GM12878 (cell line): ENCODE data around the gene ANXA10. TPM values are rescaled to one million over a fixed set of nuclear protein-coding genes. Genes with fewer than 3 reads are reported as not detected.

Source experiments
- ATAC-seq: fragments of 200-7000 bp; cut with Tn5 transposase; 3 replicates; pipeline ENCODE4 v1.9.1; 2020; ENCODE audit warnings: mild to moderate bottlenecking, moderate library complexity
- BruUV-seq: library from RNA; stranded (reverse); fragments of 400-500 nt; replicated peaks from 2 replicates; lab custom pipeline; 2021; lab: Mats Ljungman, UMichigan
- CTCF ChIA-PET: fragments of 300-600 bp; sonication (Branson Sonifier 250); formaldehyde crosslinking; extraction: SDS; loops from one replicate; lab custom pipeline; 2021; ENCODE audit warnings: inconsistent platforms; lab: Yijun Ruan, JAX
- POLR2A ChIA-PET: fragments of 350-600 bp; formaldehyde crosslinking; extraction: SDS; loops from one replicate; lab custom pipeline; 2021; ENCODE audit warnings: inconsistent platforms; lab: Charles Lee
- RAD21 ChIA-PET: fragments of 300-600 bp; sonication (Branson Sonifier 250); formaldehyde crosslinking; loops from one replicate; lab custom pipeline; 2023; ENCODE audit warnings: antibody characterized with exemption; ENCODE audit not compliant: unreplicated experiment; lab: Charles Lee
- SMC1A ChIA-PET: fragments of 300-600 bp; sonication (Branson Sonifier 250); formaldehyde crosslinking; loops from one replicate; lab custom pipeline; 2023; ENCODE audit not compliant: unreplicated experiment, uncharacterized antibody; lab: Charles Lee
- DNase-seq: peaks from one replicate; pipeline ENCODE4 v3.0.0-alpha.2; 2011; ENCODE audit warnings: low read depth, low spot score
- FAIRE-seq: peaks from 3 replicates; lab custom pipeline; 2011; peaks lifted over from hg19 to GRCh38; lab: Jason Lieb, UNC
- H2AFZ ChIP-seq: 2 replicates; pipeline ENCODE4 v1.6.0; 2011; ENCODE audit warnings: low read depth, low read length, control low read depth; ENCODE audit not compliant: control insufficient read depth
- H3K27ac ChIP-seq: 2 replicates; pipeline ENCODE4 v1.5.1; 2011; ENCODE audit warnings: control low read depth; ENCODE audit not compliant: control insufficient read depth, insufficient read depth
- H3K27me3 ChIP-seq, 2 experiments: replicated peaks in 1 of 2; 2 replicates each; pipeline versions ENCODE4 v1.6.0 to v1.6.1; 2011; ENCODE audit warnings: low read length in 1 of 2; ENCODE audit not compliant: control insufficient read depth in 2 of 2, insufficient read depth in 2 of 2
- H3K36me3 ChIP-seq, 2 experiments: 2 replicates each; pipeline ENCODE4 v1.5.1; 2011; ENCODE audit warnings: low read length in 1 of 2; ENCODE audit not compliant: control insufficient read depth in 2 of 2, insufficient read depth in 2 of 2
- H3K4me1 ChIP-seq: 2 replicates; pipeline ENCODE4 v1.6.1; 2011; ENCODE audit warnings: mild to moderate bottlenecking, low read length, moderate library complexity, mixed read lengths; ENCODE audit not compliant: control insufficient read depth, insufficient read depth
- H3K4me2 ChIP-seq: 2 replicates; pipeline ENCODE4 v1.6.0; 2011; ENCODE audit warnings: control low read depth; ENCODE audit not compliant: control insufficient read depth, insufficient read depth
- H3K4me3 ChIP-seq: fragments of 200-600 bp; sonication (generic); 2 replicates; pipeline ENCODE4 v1.5.1; 2016
- H3K79me2 ChIP-seq: 2 replicates; pipeline ENCODE4 v1.6.0; 2011; ENCODE audit warnings: low read length; ENCODE audit not compliant: control insufficient read depth, insufficient read depth
- H3K9ac ChIP-seq: 2 replicates; pipeline ENCODE4 v1.8.0; 2011; ENCODE audit warnings: low read length, control low read depth, mixed read lengths; ENCODE audit not compliant: control insufficient read depth, insufficient read depth
- H3K9me3 ChIP-seq: replicated peaks from 3 replicates; pipeline ENCODE4 v1.5.1; 2011; ENCODE audit warnings: mild to moderate bottlenecking, low read length; ENCODE audit not compliant: control insufficient read depth, insufficient read depth
- H4K20me1 ChIP-seq: 2 replicates; pipeline ENCODE4 v1.6.0; 2011; ENCODE audit not compliant: control insufficient read depth, insufficient read depth
- CEBPB ChIP-seq, 2 experiments: fragments of 150-350 bp in 1 of 2; IDR thresholded peaks; 2 replicates each; pipeline ENCODE4 v1.6.1; 2012 to 2014; ENCODE audit warnings: low read depth in 2 of 2, low read length in 2 of 2, borderline replicate concordance in 1 of 2, inconsistent platforms in 1 of 2
- EZH2 ChIP-seq: IDR thresholded peaks from 2 replicates; pipeline ENCODE4 v1.6.1; 2012; ENCODE audit warnings: low read depth, mild to moderate bottlenecking, control low read depth, inconsistent platforms, low read length, borderline replicate concordance; ENCODE audit not compliant: control insufficient read depth
- GABPA ChIP-seq: IDR thresholded peaks from 2 replicates; pipeline ENCODE4 v1.6.1; 2014; ENCODE audit warnings: antibody characterized with exemption, low read depth, mild to moderate bottlenecking, inconsistent platforms
- POU2F2 ChIP-seq: IDR thresholded peaks from 3 replicates; pipeline ENCODE4 v1.6.1; 2011; ENCODE audit warnings: low read depth, mild to moderate bottlenecking, low read length, borderline replicate concordance
- PRDM15 ChIP-seq: fragments of 450-650 bp; formaldehyde crosslinking; IDR thresholded peaks from 2 replicates; pipeline ENCODE4 v1.4.0; 2020; ENCODE audit warnings: mild to moderate bottlenecking, moderate library complexity
- RAD51 ChIP-seq: fragments of 450-650 bp; IDR thresholded peaks from 2 replicates; pipeline ENCODE4 v1.6.1; 2016; ENCODE audit warnings: moderate library complexity, mild to moderate bottlenecking, inconsistent platforms
- ZSCAN29 ChIP-seq: fragments of 450-650 bp; IDR thresholded peaks from 2 replicates; pipeline ENCODE4 v1.6.1; 2017; ENCODE audit warnings: mild to moderate bottlenecking, moderate library complexity
- WGBS: methylation state at CpG from one replicate; pipeline ENCODE4 v1.1.6; 2016; ENCODE audit warnings: low lambda C conversion rate; ENCODE audit not compliant: insufficient replicate concordance, insufficient coverage; ENCODE audit errors: missing lambda C conversion rate; 5-methylcytosine and 5-hydroxymethylcytosine counted together
- in situ Hi-C: fragments of 300-500 bp; cut with MboI; formaldehyde crosslinking; loops from 9 replicates; pipeline ENCODE4 v1.14.3; 2018; ENCODE audit warnings: mixed read lengths
- intact Hi-C: fragments of 100-400 bp; cut with micrococcal nuclease; formaldehyde crosslinking; loops from one replicate; pipeline ENCODE4 v1.14.2; 2022; ENCODE audit not compliant: unreplicated experiment
- polyA plus RNA-seq, 11 experiments: library from polyadenylated mRNA; depleted of rRNA in 4 of 11; unstranded in 6 of 11; stranded (reverse) in 5 of 11; fragments of >200 nt; fragmentation: Nextera tagmentation in 4 of 11; fragmentation: Illumina TruSeq in 1 of 11; extraction: Ambion mirVana in 4 of 11; extraction: Trizol in 1 of 11; gene quantifications; 1 replicate in 1 of 11; 2 replicates in 10 of 11; pipeline versions ENCODE4 v1.2.1 to v1.2.3, GENCODE V29; 2011 to 2016; ENCODE audit warnings: inconsistent platforms in 2 of 11, missing spikeins in 2 of 11, low read depth in 1 of 11
- total RNA-seq, 4 experiments: library from RNA; depleted of rRNA in 3 of 4; stranded (reverse); fragments of >200 nt in 3 of 4; fragmentation: Illumina TruSeq in 1 of 4; extraction: Trizol in 1 of 4; gene quantifications; 2 replicates each; pipeline versions ENCODE4 v1.2.1 to v1.2.3, GENCODE V29; 2013 to 2021
- TF ChIP-seq, protein P1 (sequence below): fragments of 450-650 bp; IDR thresholded peaks from 2 replicates; pipeline ENCODE4 v1.6.1; 2016; ENCODE audit warnings: mild to moderate bottlenecking
- TF ChIP-seq, protein P2 (sequence below): fragments of 450-650 bp; conservative IDR thresholded peaks from 2 replicates; pipeline ENCODE4 v1.6.1; 2017; ENCODE audit warnings: mild to moderate bottlenecking, moderate library complexity

ANXA10 gene
- total and polyA plus RNA-seq, 10 of the 15 experiments (the other 5 are each of a cell fraction or from before 2014, with no cell fraction given): not detected

DNA sequence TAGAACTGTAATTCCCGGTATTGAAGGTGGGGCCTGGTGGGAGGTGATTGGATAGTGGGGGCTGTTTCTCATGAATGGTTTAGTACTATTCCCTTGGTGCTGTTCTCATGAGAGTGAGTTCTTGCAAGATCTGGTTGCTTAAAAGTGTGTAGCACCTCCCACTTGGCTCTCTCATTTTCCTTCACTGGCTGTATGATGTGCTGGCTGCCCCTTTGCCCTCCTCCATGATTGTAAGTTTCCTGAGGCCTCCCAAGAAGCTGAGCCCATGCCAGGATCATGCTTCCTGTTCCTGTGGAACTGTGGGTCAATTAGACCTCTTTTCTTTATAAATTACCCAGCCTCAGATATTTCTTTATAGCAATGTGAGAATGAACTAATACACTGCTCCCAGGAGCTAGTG is 8.7 kb downstream of the ANXA10 start:
- H3K27me3 ChIP-seq: no peaks in the 10 kb centered on the region
- 100% methylated on average over 1 of the region's 1 CpG for WGBS
- H3K9ac ChIP-seq: no peak overlapping the region
- in situ Hi-C loops (no loop called here), intact Hi-C loops (no loop called here)
- RAD21 ChIA-PET: no interaction called here
- SMC1A ChIA-PET: interaction anchor here (1.2 kb wide), 1 partner anchor 44 kb away, joined by 3 read pairs; no protein-coding TSS in a partner anchor
- no peak overlapping the region for H3K27ac ChIP-seq
- no peak for ATAC-seq
- no peaks in the 10 kb centered on the region for H3K36me3 ChIP-seq
- no peak overlapping the region for H3K4me2 ChIP-seq
- H3K4me1 ChIP-seq: no peaks in the 10 kb centered on the region
- BruUV-seq: no TSS peak
- no peaks in the 10 kb centered on the region for H4K20me1 ChIP-seq
- FAIRE-seq: no peak
- TF ChIP-seq ZSCAN29: no peak
- TF ChIP-seq GABPA: no peak
- TF ChIP-seq CEBPB (IDR thresholded peaks at IDR 0.05; ENCODE audit: borderline replicate concordance in 1 of 2, low read depth in 2 of 2, low read length in 2 of 2): no peak
- TF ChIP-seq, protein P1, sequence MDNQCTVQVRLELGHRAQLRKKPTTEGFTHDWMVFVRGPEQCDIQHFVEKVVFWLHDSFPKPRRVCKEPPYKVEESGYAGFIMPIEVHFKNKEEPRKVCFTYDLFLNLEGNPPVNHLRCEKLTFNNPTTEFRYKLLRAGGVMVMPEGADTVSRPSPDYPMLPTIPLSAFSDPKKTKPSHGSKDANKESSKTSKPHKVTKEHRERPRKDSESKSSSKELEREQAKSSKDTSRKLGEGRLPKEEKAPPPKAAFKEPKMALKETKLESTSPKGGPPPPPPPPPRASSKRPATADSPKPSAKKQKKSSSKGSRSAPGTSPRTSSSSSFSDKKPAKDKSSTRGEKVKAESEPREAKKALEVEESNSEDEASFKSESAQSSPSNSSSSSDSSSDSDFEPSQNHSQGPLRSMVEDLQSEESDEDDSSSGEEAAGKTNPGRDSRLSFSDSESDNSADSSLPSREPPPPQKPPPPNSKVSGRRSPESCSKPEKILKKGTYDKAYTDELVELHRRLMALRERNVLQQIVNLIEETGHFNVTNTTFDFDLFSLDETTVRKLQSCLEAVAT: no peak
- TF ChIP-seq POU2F2: no peak
- TF ChIP-seq EZH2: no peak
- TF ChIP-seq, protein P2, sequence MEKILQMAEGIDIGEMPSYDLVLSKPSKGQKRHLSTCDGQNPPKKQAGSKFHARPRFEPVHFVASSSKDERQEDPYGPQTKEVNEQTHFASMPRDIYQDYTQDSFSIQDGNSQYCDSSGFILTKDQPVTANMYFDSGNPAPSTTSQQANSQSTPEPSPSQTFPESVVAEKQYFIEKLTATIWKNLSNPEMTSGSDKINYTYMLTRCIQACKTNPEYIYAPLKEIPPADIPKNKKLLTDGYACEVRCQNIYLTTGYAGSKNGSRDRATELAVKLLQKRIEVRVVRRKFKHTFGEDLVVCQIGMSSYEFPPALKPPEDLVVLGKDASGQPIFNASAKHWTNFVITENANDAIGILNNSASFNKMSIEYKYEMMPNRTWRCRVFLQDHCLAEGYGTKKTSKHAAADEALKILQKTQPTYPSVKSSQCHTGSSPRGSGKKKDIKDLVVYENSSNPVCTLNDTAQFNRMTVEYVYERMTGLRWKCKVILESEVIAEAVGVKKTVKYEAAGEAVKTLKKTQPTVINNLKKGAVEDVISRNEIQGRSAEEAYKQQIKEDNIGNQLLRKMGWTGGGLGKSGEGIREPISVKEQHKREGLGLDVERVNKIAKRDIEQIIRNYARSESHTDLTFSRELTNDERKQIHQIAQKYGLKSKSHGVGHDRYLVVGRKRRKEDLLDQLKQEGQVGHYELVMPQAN: no peak
- no peak for TF ChIP-seq PRDM15
- no peak for TF ChIP-seq RAD51
- H2AFZ ChIP-seq: no peak overlapping the region
- no peak overlapping the region for H3K4me3 ChIP-seq
- CTCF ChIA-PET: no interaction called here
- DNase-seq: no peak
- no peaks in the 10 kb centered on the region for H3K79me2 ChIP-seq
- POLR2A ChIA-PET: no interaction called here
- no peaks in the 10 kb centered on the region for H3K9me3 ChIP-seq
